Activated CD8-positive, alpha-beta memory T cell treated with anti-CD3 and anti-CD28 coated beads, Interleukin-2, amount 50 U/mL, for 24 hours (primary cell): ENCODE data around the gene PLXND1.

Source experiments
- DNase-seq: peaks from one replicate; pipeline ENCODE4 v3.0.0-alpha.2; 2020; ENCODE audit errors: extremely low read depth

The PLXND1 gene

GRCh38 chr3:129601713-129602112 lies 4.8 kb downstream of the PLXND1 start:
- no peak for DNase-seq

GRCh38 chr3:129600348-129600747 lies 6.1 kb downstream of the PLXND1 start:
- DNase-seq, result no peak

- DNase-seq, result no peak
Measured at GRCh38 chr3:129599607-129600006, 6.9 kb downstream of the PLXND1 start.

GRCh38 chr3:129599073-129599472 lies 7.4 kb downstream of the PLXND1 start:
- DNase-seq, result no peak

GRCh38 chr3:129598484-129598883 lies 8.0 kb downstream of the PLXND1 start:
- no peak for DNase-seq

GRCh38 chr3:129598000-129598381 lies 8.5 kb downstream of the PLXND1 start:
- no peak for DNase-seq

- DNase-seq, result no peak
Measured at GRCh38 chr3:129597087-129597999, 9.1 kb downstream of the PLXND1 start.

GRCh38 chr3:129596194-129597086 lies 10.0 kb downstream of the PLXND1 start:
- no peak for DNase-seq

- DNase-seq, result no peak
Measured at GRCh38 chr3:129595544-129596193, 10.8 kb downstream of the PLXND1 start.

- DNase-seq, result no peak
Measured at GRCh38 chr3:129594907-129595390, 11.5 kb downstream of the PLXND1 start.

- DNase-seq, result no peak
Measured at GRCh38 chr3:129594409-129594808, 12.1 kb downstream of the PLXND1 start.

GRCh38 chr3:129593595-129594339 lies 12.7 kb downstream of the PLXND1 start:
- DNase-seq, result peak; percentile 21

GRCh38 chr3:129593230-129593594 lies 13.3 kb downstream of the PLXND1 start:
- DNase-seq, result no peak

- DNase-seq, result no peak
Measured at GRCh38 chr3:129592381-129593131, 13.9 kb downstream of the PLXND1 start.

- DNase-seq, result no peak
Measured at GRCh38 chr3:129591932-129592331, 14.5 kb downstream of the PLXND1 start.

GRCh38 chr3:129590215-129590614 lies 16.3 kb downstream of the PLXND1 start:
- DNase-seq, result no peak

GRCh38 chr3:129587566-129588210 lies 18.8 kb downstream of the PLXND1 start:
- DNase-seq, result no peak

GRCh38 chr3:129586746-129587430 lies 19.6 kb downstream of the PLXND1 start:
- no peak for DNase-seq

GRCh38 chr3:129585949-129586657 lies 20.4 kb downstream of the PLXND1 start:
- no peak for DNase-seq
